Right atrium auricular region (tissue), 2 donors: ENCODE data around the gene AP3S1. TPM values are rescaled to one million over a fixed set of nuclear protein-coding genes. Genes with fewer than 3 reads are reported as not detected.

ENCODE experiments used
- DNase-seq: peaks from one replicate; pipeline ENCODE4 v3.0.0-alpha.2; 2019; ENCODE audit warnings: low spot score
- H3K27ac ChIP-seq, 2 donors: fragments of 200-600 bp; sonication (generic); 1 replicate in 1 of 2; 2 replicates in 1 of 2; pipeline ENCODE4 v1.5.1; 2016 to 2019
- H3K27me3 ChIP-seq, 2 donors: fragments of 200-600 bp; sonication (generic); one replicate each; pipeline versions ENCODE4 v1.5.1 to v1.6.0; 2017 to 2019
- H3K36me3 ChIP-seq: fragments of 200-600 bp; sonication (generic); one replicate; pipeline ENCODE4 v1.5.1; 2016
- H3K4me1 ChIP-seq, 2 donors: fragments of 200-600 bp; sonication (generic); one replicate each; pipeline versions ENCODE4 v1.5.1 to v1.6.0; 2017 to 2019
- H3K4me3 ChIP-seq, 2 donors: fragments of 200-600 bp; sonication (generic); 1 replicate in 1 of 2; 2 replicates in 1 of 2; pipeline ENCODE4 v1.5.1; 2017 to 2019; ENCODE audit warnings: mild to moderate bottlenecking in 1 of 2, moderate library complexity in 1 of 2
- H3K9me3 ChIP-seq, 2 donors: fragments of 200-600 bp; sonication (generic); one replicate each; pipeline ENCODE4 v1.5.1; 2019
- CTCF ChIP-seq, 2 donors: fragments of 200-600 bp; sonication (generic); IDR thresholded peaks; one replicate each; pipeline ENCODE4 v1.5.1; 2019; ENCODE audit warnings: antibody characterized with exemption in 2 of 2
- total RNA-seq, 2 donors: library from RNA; depleted of rRNA; stranded (reverse); fragments of >200 nt; gene quantifications; one replicate each; pipeline ENCODE4 v1.1.0, GENCODE V29; 2016

AP3S1 gene
- total RNA-seq, 2 donors from 2014 or later: 50.1 to 63.4 TPM

GRCh38 chr5:115946655-115947054 is 104.9 kb downstream of the AP3S1 start:
- H3K36me3 ChIP-seq: no peaks in the 10 kb centered on the region
- DNase-seq: no peak
- H3K27me3 ChIP-seq: no peaks in the 10 kb centered on the region
- H3K4me3 ChIP-seq: no peak overlapping the region
- no peak overlapping the region for H3K27ac ChIP-seq
- no peaks in the 10 kb centered on the region for H3K4me1 ChIP-seq
- peaks cover 0 to 5% of the 10 kb centered on the region in 2 donors for H3K9me3 ChIP-seq
- TF ChIP-seq CTCF (IDR thresholded peaks at IDR 0.05): no peak

- Histone ChIP-seq H3K27me3 (no peaks in the 10 kb centered on the region), H3K27ac (no peak overlapping the region), H3K4me3 (no peak overlapping the region), H3K4me1 (no peaks in the 10 kb centered on the region), H3K9me3 (peaks cover 0 to 4% of the 10 kb centered on the region in 2 donors), H3K36me3 (no peaks in the 10 kb centered on the region)
- DNase-seq: no peak
- no peak for TF ChIP-seq CTCF (IDR thresholded peaks at IDR 0.05)
Measured at GRCh38 chr5:115947260-115947659, 105.5 kb downstream of the AP3S1 start.

GRCh38 chr5:115948091-115948534 is 106.4 kb downstream of the AP3S1 start:
- H3K36me3 ChIP-seq: no peaks in the 10 kb centered on the region
- no peaks in the 10 kb centered on the region for H3K27me3 ChIP-seq
- no peak for TF ChIP-seq CTCF (IDR thresholded peaks at IDR 0.05)
- no peak overlapping the region for H3K27ac ChIP-seq
- no peak overlapping the region for H3K4me3 ChIP-seq
- no peaks in the 10 kb centered on the region for H3K4me1 ChIP-seq
- H3K9me3 ChIP-seq: no peaks in the 10 kb centered on the region
- no peak for DNase-seq

- no peak for TF ChIP-seq CTCF (IDR thresholded peaks at IDR 0.05)
- no peaks in the 10 kb centered on the region for H3K4me1 ChIP-seq
- no peaks in the 10 kb centered on the region for H3K27me3 ChIP-seq
- no peak overlapping the region for H3K27ac ChIP-seq
- no peak for DNase-seq
- no peaks in the 10 kb centered on the region for H3K36me3 ChIP-seq
- H3K9me3 ChIP-seq: no peaks in the 10 kb centered on the region
- no peak overlapping the region for H3K4me3 ChIP-seq
Measured at GRCh38 chr5:115949096-115949495, 107.4 kb downstream of the AP3S1 start.

- no peaks in the 10 kb centered on the region for H3K27me3 ChIP-seq
- TF ChIP-seq CTCF (IDR thresholded peaks at IDR 0.05): no peak
- H3K27ac ChIP-seq: no peak overlapping the region
- no peak for DNase-seq
- H3K9me3 ChIP-seq: no peaks in the 10 kb centered on the region
- no peaks in the 10 kb centered on the region for H3K36me3 ChIP-seq
- no peak overlapping the region for H3K4me3 ChIP-seq
- no peaks in the 10 kb centered on the region for H3K4me1 ChIP-seq
Measured at GRCh38 chr5:115952588-115952987, 110.9 kb downstream of the AP3S1 start.

- TF ChIP-seq CTCF (IDR thresholded peaks at IDR 0.05): no peak
- H3K4me1 ChIP-seq: no peaks in the 10 kb centered on the region
- no peaks in the 10 kb centered on the region for H3K27me3 ChIP-seq
- H3K4me3 ChIP-seq: no peak overlapping the region
- no peaks in the 10 kb centered on the region for H3K36me3 ChIP-seq
- no peak for DNase-seq
- no peaks in the 10 kb centered on the region for H3K9me3 ChIP-seq
- H3K27ac ChIP-seq: no peak overlapping the region
Measured at GRCh38 chr5:115954144-115954543, 112.4 kb downstream of the AP3S1 start.
